Common myeloid progenitor, CD34-positive (primary cell): ENCODE measurements around the gene CLDN15.
"Not testable (repeated sequence)": the region's sequence is repeated elsewhere in the genome, so short reads cannot be mapped to it uniquely, and the experiment has no call there.

Experiments used
- CTCF ChIA-PET: fragments of 350-600 bp; sonication (Branson Sonifier 250); formaldehyde crosslinking; loops from one replicate; lab custom pipeline; 2021; ENCODE audit warnings: antibody characterized with exemption; lab: Charles Lee
- POLR2A ChIA-PET: fragments of 350-600 bp; sonication (Branson Sonifier 250); formaldehyde crosslinking; loops from one replicate; lab custom pipeline; 2021; ENCODE audit warnings: antibody characterized with exemption; lab: Charles Lee
- DNase-seq, 3 donors: peaks; one replicate each; pipeline versions ENCODE4 v3.0.0 to v3.0.0-alpha.2; 2013
- H3K27ac ChIP-seq, 2 experiments: 1 replicate in 1 of 2; 2 replicates in 1 of 2; pipeline ENCODE4 v1.7.0; 2013; ENCODE audit warnings: inconsistent platforms in 2 of 2, low read length in 2 of 2, mild to moderate bottlenecking in 2 of 2, low read depth in 1 of 2, moderate library complexity in 1 of 2; ENCODE audit not compliant: severe bottlenecking in 2 of 2, insufficient read depth in 1 of 2, poor library complexity in 1 of 2
- H3K27me3 ChIP-seq, 5 experiments: replicated peaks in 2 of 5; 1 replicate in 3 of 5; 2 replicates in 2 of 5; pipeline versions ENCODE4 v1.6.1 to v1.7.0; 2013; ENCODE audit warnings: low read length in 4 of 5, mild to moderate bottlenecking in 2 of 5, moderate library complexity in 2 of 5, inconsistent platforms in 1 of 5; ENCODE audit not compliant: insufficient read depth in 5 of 5, control insufficient read depth in 4 of 5
- H3K36me3 ChIP-seq, 4 experiments: 1 replicate in 2 of 4; 2 replicates in 2 of 4; pipeline versions ENCODE4 v1.6.1 to v1.7.0; 2013; ENCODE audit warnings: low read length in 3 of 4, control low read depth in 1 of 4, mild to moderate bottlenecking in 1 of 4; ENCODE audit not compliant: control insufficient read depth in 4 of 4, insufficient read depth in 4 of 4
- H3K4me1 ChIP-seq, 4 experiments: 1 replicate in 3 of 4; 2 replicates in 1 of 4; pipeline versions ENCODE4 v1.6.1 to v1.7.1; 2013; ENCODE audit warnings: low read length in 3 of 4, mild to moderate bottlenecking in 3 of 4, control low read depth in 1 of 4, inconsistent platforms in 1 of 4, moderate library complexity in 1 of 4; ENCODE audit not compliant: control insufficient read depth in 4 of 4, insufficient read depth in 4 of 4; ENCODE audit errors: control extremely low read depth in 1 of 4
- H3K4me3 ChIP-seq, 7 experiments: 1 replicate in 4 of 7; 2 replicates in 3 of 7; pipeline versions ENCODE4 v1.5.1 to v1.7.0; 2013; ENCODE audit warnings: mild to moderate bottlenecking in 7 of 7, low read length in 6 of 7, moderate library complexity in 6 of 7, inconsistent platforms in 2 of 7, low read depth in 2 of 7, control low read depth in 1 of 7; ENCODE audit not compliant: insufficient read depth in 4 of 7, control insufficient read depth in 1 of 7; ENCODE audit errors: extremely low read depth in 1 of 7
- H3K9me3 ChIP-seq, 5 experiments: 1 replicate in 4 of 5; 2 replicates in 1 of 5; pipeline versions ENCODE4 v1.6.1 to v1.7.1; 2013; ENCODE audit warnings: low read length in 4 of 5, mild to moderate bottlenecking in 2 of 5, inconsistent platforms in 1 of 5, low read depth in 1 of 5, moderate library complexity in 1 of 5; ENCODE audit not compliant: control insufficient read depth in 4 of 5, insufficient read depth in 2 of 5; ENCODE audit errors: control extremely low read depth in 1 of 5
- WGBS: methylation state at CpG from one replicate; pipeline ENCODE4 v1.1.5; 2013; ENCODE audit not compliant: insufficient coverage; 5-methylcytosine and 5-hydroxymethylcytosine counted together

Gene CLDN15

DNA sequence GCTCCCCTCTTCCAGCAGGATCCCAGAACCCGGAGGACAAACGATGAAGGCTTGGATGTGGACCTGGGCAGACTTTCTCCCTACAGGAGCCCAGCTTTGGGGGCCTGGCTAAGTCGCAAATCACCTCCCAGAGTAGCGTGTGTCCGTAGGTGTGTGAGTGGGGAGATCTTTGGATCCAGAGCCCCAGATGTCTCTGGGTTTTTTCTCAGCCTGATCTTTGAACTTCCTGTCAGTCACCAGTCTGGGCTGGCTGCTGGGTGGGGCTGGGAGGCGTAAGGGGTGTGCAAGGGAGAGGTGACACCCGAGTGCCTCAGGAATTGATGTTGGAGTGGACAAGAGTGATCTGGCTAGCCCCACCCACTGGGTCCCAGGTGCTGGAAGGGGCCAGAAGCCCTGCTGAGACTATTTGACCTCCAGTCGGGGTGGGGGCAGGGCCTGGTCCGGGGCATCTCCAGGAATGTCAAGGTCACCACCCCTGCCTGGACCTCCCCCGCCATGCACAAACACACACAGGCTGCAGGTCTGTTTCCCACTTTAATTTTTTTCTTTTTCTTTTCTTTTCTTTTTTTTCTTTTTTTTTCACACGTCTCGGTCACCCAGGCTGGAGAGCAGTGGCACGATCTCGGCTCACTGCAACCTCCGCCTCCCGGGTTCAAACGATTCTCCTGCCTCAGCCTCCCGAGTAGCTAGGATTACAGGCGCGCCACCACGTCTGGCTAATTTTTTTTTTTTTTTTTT lies 36.6 kb downstream of the CLDN15 start, which contains the start of gene MOGAT3:
Gene MOGAT3, minus strand, starts transcription at position 175 of the 738 bp plus-strand sequence. CDS start 182 bp downstream, outside the sequence.
- ChIA-PET POLR2A (interaction anchor here (0.7 kb wide), 1 partner anchor 198 kb away, joined by 4 read pairs; no protein-coding TSS in a partner anchor), CTCF (interaction anchor here (1.0 to 1.3 kb wide), 2 partner anchors 13 to 82 kb away, joined by 3 to 4 read pairs; no protein-coding TSS in a partner anchor)
- WGBS: 39% methylated on average over 13 of the region's 21 CpGs
- Histone ChIP-seq H3K27ac (no peak within 1 kb of the TSS), H3K4me1 (peaks cover 0 to 8% (median 6%) of the 10 kb centered on the region in 4 experiments), H3K9me3 (no peaks in the 10 kb centered on the region), H3K4me3 (peak within 1 kb of the TSS in 4 of 7 experiments; percentile 29 to 60 (median 40)), H3K36me3 (peaks cover 0 to 4% (median 2%) of the 10 kb centered on the region in 4 experiments), H3K27me3 (peaks cover 0 to 64% (median 22%) of the 10 kb centered on the region in 5 experiments)
- DNase-seq: no peak

DNA sequence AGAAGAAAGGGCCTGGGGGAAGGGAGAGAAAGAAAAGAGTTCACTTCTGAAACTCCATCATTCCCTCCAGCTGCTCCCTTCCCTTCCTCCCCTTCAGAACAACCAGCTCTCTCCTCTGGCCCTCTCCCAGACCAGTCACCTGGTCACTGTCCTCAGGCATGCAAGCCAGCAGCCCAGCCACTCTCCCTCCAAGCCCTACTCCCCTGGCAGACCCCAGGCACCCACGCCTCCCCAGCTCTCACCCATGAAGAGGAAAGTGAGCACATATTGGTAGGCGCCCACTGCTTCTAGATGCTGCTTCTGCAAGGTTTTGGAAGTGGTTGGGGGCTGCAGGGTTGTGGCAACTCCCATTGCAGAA lies 37.1 kb downstream of the CLDN15 start:
- ChIA-PET POLR2A (no interaction called here), CTCF (interaction anchor here (0.6 to 1.3 kb wide), 4 partner anchors 12 to 367 kb away, joined by 3 to 4 read pairs (median 4); no protein-coding TSS in a partner anchor)
- DNase-seq: no peak
- no peak overlapping the region for H3K27ac ChIP-seq
- no peaks in the 10 kb centered on the region for H3K9me3 ChIP-seq
- peaks cover 0 to 8% (median 6%) of the 10 kb centered on the region in 4 experiments for H3K4me1 ChIP-seq
- no peak overlapping the region for H3K4me3 ChIP-seq
- WGBS: 80% methylated on average over 1 of the region's 2 CpGs
- peaks cover 0 to 64% (median 22%) of the 10 kb centered on the region in 5 experiments for H3K27me3 ChIP-seq
- H3K36me3 ChIP-seq: no peaks in the 10 kb centered on the region

DNA sequence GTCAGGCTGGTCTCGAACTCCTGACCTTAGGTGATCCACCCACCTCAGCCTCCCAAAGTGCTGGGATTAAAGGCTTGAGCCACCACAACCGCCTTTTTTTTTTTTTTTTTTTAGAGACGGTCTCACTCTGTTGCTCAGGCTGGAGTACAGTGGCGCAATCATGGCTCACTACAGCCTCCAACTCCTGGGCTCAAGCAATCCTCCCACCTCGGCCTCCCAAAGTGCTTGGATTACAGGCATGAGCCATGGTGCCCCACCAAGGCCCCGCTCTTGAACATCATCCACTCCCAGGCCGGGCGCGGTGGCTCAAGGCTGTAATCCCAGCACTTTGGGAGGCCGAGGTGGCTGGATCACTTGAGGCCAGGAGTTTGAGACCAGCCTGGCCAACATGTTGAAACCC lies 38.1 kb downstream of the CLDN15 start:
- POLR2A ChIA-PET, DNase-seq: not testable (repeated sequence)
- CTCF ChIA-PET: interaction anchor here (0.7 to 1.3 kb wide), 4 partner anchors 14 to 305 kb away, joined by 3 to 4 read pairs (median 4); no protein-coding TSS in a partner anchor

DNA sequence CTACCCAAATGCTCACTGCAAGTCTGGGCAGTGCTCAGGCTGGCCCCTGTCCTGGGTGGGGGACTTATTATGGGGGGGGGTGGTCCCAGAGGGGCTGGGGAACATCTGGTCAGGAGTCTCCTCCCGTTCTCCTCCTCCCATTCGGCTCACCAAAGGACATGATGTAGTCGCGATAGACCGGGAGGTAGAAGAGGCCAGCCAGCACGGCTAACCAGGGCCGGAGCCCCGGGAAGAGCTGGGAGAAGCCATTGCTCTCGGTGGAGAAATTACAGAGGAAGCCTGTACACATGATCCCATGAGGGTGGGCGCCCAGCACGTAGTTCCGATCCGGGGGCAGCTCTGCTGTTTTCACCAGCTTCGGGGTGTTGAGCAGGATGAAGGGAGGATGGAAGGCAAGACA lies 39.1 kb downstream of the CLDN15 start:
- H3K27me3 ChIP-seq: peaks cover 0 to 51% (median 20%) of the 10 kb centered on the region in 5 experiments
- POLR2A ChIA-PET: no interaction called here
- H3K4me3 ChIP-seq: no peak overlapping the region
- 77% methylated on average over 10 of the region's 14 CpGs for WGBS
- no peaks in the 10 kb centered on the region for H3K36me3 ChIP-seq
- CTCF ChIA-PET: interaction anchor here (0.9 to 1.3 kb wide), 2 partner anchors 54 to 83 kb away, joined by 3 to 4 read pairs; no protein-coding TSS in a partner anchor
- DNase-seq: no peak
- H3K9me3 ChIP-seq: no peaks in the 10 kb centered on the region
- no peak overlapping the region for H3K27ac ChIP-seq
- H3K4me1 ChIP-seq: peaks cover 0 to 8% (median 6%) of the 10 kb centered on the region in 4 experiments

More for the DNA sequence above, 38.1 kb downstream of the CLDN15 start:
- H3K4me1 ChIP-seq, H3K27ac ChIP-seq, H3K9me3 ChIP-seq, H3K4me3 ChIP-seq, H3K36me3 ChIP-seq: not testable (repeated sequence)
- WGBS: 94% methylated on average over 10 of the region's 10 CpGs
- peaks cover 0 to 62% (median 22%) of the 10 kb centered on the region in 5 experiments for H3K27me3 ChIP-seq

DNA sequence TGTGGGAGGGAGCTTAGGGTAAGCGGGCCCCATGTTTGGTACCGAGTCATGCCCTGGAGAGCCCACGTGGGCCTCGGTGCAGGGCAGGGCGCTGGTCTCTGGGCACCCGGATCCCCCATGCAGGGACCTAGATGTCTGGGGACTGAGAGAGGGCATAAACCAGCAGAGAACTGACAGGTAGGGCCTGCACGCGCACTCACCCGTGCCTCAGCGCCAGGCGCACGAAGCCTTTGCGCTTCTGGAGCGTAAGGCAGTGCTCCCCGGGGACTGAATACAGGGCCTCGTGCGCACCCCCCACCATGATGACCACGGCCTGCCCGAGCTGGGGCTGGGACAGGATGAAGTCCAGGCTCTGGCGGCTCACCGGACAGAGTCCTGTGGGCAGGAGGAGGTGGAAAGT lies 39.6 kb downstream of the CLDN15 start:
- ChIA-PET POLR2A (no interaction called here), CTCF (interaction anchor here (1.3 kb wide), 1 partner anchor 54 kb away, joined by 4 read pairs; no protein-coding TSS in a partner anchor)
- peaks cover 0 to 8% (median 6%) of the 10 kb centered on the region in 4 experiments for H3K4me1 ChIP-seq
- DNase-seq: no peak
- H3K36me3 ChIP-seq: no peaks in the 10 kb centered on the region
- H3K27me3 ChIP-seq: peaks cover 0 to 47% (median 19%) of the 10 kb centered on the region in 5 experiments
- no peak overlapping the region for H3K27ac ChIP-seq
- no peak overlapping the region for H3K4me3 ChIP-seq
- WGBS: 72% methylated on average over 17 of the region's 21 CpGs
- H3K9me3 ChIP-seq: no peaks in the 10 kb centered on the region

DNA sequence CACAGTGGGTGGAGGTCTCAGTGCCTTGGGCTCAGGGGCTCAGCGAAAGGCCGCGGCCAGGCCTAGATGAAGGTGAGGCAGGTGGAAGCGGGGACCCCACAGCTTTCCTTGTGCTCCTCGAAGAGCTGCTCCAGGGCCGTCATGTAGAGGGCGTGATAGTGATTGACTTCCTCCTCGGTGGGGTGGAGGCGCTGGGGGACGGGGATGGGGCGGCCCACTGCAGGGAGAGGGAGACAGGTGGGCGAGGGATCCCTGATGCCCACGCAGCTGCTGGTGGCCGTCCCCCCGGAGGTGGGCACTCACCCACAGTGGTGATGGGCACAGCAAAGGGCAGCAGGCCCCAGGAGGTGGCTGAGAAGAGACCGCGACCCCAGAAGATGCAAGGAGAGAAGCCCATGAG lies 41.7 kb downstream of the CLDN15 start:
- Histone ChIP-seq H3K4me1 (no peaks in the 10 kb centered on the region), H3K27me3 (peaks cover 0 to 25% (median 8%) of the 10 kb centered on the region in 5 experiments), H3K36me3 (no peaks in the 10 kb centered on the region), H3K9me3 (no peaks in the 10 kb centered on the region), H3K4me3 (no peak overlapping the region), H3K27ac (no peak overlapping the region)
- WGBS: 91% methylated on average over 15 of the region's 17 CpGs
- no peak for DNase-seq
- ChIA-PET CTCF (interaction anchor here (1.0 to 7.8 kb wide), 4 partner anchors 8 to 89 kb away, joined by 3 to 76 read pairs (median 4); no protein-coding TSS in a partner anchor), POLR2A (no interaction called here)
